NB4 (cell line): Measurements from ENCODE around the gene NOS1.

Experiments used
- DNase-seq: peaks from one replicate; pipeline ENCODE4 v3.0.0; 2010; ENCODE audit warnings: low read depth
- H3K4me3 ChIP-seq: one replicate; pipeline ENCODE4 v1.5.1; 2011; ENCODE audit warnings: mild to moderate bottlenecking, low read depth, low read length, moderate library complexity
- CTCF ChIP-seq: IDR thresholded peaks from one replicate; pipeline ENCODE4 v1.5.1; 2012; ENCODE audit warnings: low read depth, low read length
- MAX ChIP-seq: IDR thresholded peaks from 2 replicates; pipeline ENCODE4 v1.6.1; 2011; ENCODE audit warnings: low read depth, low read length
- MYC ChIP-seq: IDR thresholded peaks from 2 replicates; pipeline ENCODE4 v1.6.1; 2011; ENCODE audit warnings: low read depth, low read length
- POLR2A ChIP-seq: IDR thresholded peaks from 2 replicates; pipeline ENCODE4 v1.6.1; 2011; ENCODE audit warnings: mild to moderate bottlenecking; ENCODE audit not compliant: insufficient read length; ENCODE audit errors: extremely low read depth

The NOS1 gene

GRCh38 chr12:117243488-117243887 is 117.9 kb downstream of the NOS1 start:
- no peak for DNase-seq
- TF ChIP-seq CTCF = no peak
- TF ChIP-seq MYC = no peak
- TF ChIP-seq MAX = no peak
- no peak for TF ChIP-seq POLR2A
- no peak overlapping the region for H3K4me3 ChIP-seq

- H3K4me3 ChIP-seq = no peak overlapping the region
- no peak for DNase-seq
- TF ChIP-seq MAX (no peak), CTCF (no peak), MYC (no peak), POLR2A (no peak)
These were observed 119.7 kb downstream of the NOS1 start for GRCh38 chr12:117241697-117242096.

DNA sequence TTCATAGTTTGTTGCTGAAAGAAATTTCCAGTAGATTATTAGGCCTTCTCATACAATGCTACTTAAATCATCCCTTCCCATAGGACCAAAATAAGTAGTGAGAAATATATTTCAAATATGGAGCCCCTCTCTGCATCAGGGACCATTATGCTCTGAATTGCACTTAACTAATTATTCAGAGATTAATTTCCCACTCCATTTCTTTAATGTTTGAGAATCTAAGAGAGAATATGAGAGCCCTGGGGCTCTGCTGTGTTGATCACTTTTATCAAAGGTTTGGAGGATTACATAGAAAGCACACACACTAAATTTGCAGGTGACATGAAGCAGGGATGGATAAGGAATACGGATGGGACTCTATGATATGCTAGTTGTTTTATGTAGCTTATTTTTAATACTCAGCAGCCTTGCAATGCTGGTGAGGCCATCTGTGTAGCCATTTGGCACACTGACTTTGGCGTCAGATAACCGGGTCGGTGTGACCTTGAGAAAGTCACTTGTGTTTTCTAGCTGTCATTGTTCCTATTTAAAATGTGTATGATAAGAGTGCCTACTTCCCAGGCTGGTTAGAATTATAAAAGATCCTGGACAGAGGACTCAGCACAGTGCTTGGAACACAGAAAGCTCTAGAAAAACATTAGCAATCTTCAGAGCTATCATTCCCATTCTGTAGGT is 121.2 kb downstream of the NOS1 start:
- TF ChIP-seq MYC (no peak), POLR2A (no peak), MAX (no peak), CTCF (no peak)
- DNase-seq = no peak
- H3K4me3 ChIP-seq = no peak overlapping the region

DNA sequence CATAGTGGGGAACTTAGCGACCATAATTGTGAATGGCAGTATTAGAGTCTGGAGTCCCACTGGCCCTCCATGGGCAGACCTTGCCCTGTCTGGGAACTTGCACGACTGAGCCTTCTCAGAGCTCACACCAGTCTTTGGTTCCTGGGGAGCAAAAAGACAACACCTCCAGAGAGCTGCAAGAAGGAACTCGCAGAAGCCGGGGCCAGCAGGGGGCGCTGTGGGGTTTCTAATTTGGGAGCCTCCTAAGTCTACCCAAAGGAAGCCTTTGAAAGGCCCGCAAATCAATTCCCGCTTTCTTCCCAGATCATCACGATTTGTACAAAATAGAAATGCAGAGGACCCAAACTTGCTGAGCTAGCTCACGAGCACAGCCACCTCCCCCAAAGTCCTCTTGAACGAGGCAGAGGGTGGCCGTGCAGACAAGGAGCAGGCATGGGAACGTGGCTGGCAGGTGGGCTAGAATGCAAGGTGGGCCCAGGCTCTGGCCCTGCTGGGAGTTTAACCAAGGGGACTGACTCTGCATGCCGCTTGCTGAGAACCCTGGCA is 124.9 kb downstream of the NOS1 start:
- TF ChIP-seq CTCF = peak; percentile 99
- TF ChIP-seq MYC = no peak
- H3K4me3 ChIP-seq = no peak overlapping the region
- peak; percentile 85 for DNase-seq

DNA sequence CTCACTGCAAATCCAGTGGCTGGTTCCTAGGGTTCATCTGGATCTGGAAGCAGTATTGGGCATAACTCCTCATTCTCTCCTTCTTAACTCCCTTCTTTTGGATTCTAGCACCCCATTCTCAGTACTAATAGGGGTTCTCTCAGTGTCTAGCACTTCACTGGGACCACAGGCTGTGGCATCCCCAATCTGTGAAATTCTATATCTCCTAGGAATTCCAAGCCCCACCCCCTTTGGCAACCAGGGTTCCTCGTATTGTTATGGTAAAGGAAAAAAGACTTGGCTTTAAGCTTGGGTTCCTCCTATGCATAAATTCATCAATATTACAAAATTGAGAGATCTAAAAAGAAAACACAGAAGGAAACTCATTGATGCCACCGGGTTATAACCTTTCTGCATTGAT is 126.2 kb downstream of the NOS1 start:
- TF ChIP-seq CTCF = no peak
- TF ChIP-seq MYC = no peak
- TF ChIP-seq POLR2A = no peak
- TF ChIP-seq MAX = no peak
- no peak for DNase-seq
- no peak overlapping the region for H3K4me3 ChIP-seq

DNA sequence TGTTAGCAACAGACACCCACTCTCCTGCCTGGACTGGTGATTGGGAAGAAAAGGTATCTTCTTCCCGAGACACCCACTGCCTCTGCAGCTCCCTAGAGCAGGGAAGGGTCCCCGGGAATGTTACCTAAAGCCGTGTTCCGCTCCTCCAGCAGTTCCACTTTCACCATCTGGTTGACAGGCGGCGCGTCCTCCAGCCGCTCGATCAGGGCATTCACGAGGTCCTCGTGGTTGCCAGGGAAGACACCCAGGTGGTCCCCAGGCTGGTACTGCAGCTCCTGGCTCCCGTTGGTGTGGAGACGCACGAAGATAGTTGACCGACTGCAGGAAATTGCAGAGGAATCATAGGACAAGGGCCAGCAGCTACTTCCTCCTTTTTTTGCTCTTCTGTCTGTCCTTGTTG is 127.0 kb downstream of the NOS1 start:
- no peak for TF ChIP-seq MAX
- TF ChIP-seq MYC = no peak
- no peak for TF ChIP-seq CTCF
- TF ChIP-seq POLR2A = no peak
- DNase-seq = no peak
- H3K4me3 ChIP-seq = no peak overlapping the region
